COLO668 (cell line): ENCODE measurements around the gene EMX2.
"Not testable (repeated sequence)": the region's sequence is repeated elsewhere in the genome, so short reads cannot be mapped to it uniquely, and the experiment has no call there.

ENCODE experiments used
- DNase-seq: peaks from one replicate; lab custom pipeline; 2025; ENCODE audit not compliant: unreplicated experiment; lab: John Stamatoyannopoulos, UW

Gene EMX2

GRCh38 chr10:117555017-117555416, 12.5 kb downstream of the EMX2 start:
- DNase-seq: no peak

GRCh38 chr10:117555863-117556262, 13.3 kb downstream of the EMX2 start:
- no peak for DNase-seq

DNA sequence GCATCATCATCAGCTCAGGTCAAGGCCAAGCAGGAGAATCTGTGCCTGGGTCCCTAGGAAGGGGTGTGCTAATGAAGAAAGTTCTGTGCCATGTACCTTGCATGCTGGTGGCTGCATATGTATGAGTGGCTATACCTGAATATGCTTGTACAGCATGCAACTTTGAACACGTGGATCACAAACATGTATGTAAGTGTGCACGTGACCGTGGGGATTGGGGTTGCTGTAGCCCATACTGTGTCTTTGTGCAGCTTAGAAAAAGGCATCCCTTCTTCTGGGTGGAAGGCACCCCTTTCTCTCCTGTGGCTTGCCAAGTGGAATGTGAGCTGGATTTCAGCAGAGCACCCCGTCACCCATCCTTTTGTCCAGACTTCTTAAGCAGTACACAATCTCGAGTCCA, 13.8 kb downstream of the EMX2 start:
- no peak for DNase-seq

GRCh38 chr10:117559712-117560111, 17.2 kb downstream of the EMX2 start:
- no peak for DNase-seq

GRCh38 chr10:117560942-117561341, 18.4 kb downstream of the EMX2 start:
- no peak for DNase-seq

DNA sequence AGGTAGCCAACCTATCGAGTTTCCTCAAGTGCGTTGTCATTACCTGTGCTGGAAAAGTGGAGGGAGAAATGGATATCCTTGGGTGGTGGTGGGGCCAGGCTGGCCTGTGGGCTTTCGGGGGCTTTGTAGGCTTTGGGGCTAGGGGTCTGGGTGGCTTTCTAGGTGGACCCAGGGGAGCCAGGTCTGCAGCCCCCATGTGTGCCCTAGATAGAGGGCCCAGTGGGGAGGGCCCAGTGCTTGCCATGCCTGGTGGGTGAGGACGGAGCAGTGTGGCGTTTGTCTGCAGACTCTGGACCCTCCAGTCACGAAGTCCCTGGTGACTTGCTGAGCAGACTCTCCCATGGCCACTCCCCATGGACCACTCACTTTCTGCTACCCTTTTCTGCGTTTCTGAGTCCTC, 19.7 kb downstream of the EMX2 start:
- no peak for DNase-seq

GRCh38 chr10:117562896-117563737, 20.6 kb downstream of the EMX2 start:
- DNase-seq: no peak

DNA sequence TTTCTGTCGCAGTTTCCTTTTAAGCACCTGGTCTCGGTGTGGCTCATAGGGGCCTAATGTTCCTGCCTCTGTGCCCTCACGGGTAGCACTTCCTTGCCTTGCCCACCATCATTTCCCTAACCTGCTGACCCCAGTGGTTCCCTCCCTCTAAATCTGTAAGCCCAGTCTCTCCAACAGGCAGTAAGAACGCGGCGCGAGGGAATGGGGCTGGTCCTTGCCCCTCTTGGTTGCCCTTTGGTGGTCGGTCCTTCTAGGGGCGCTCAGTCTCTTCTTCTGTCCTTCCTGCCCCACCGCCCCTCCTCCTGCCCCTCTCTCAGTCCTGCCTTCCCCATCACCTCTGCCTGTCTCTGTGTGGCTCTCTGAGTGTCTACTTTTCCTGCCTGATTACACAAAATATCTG, 21.2 kb downstream of the EMX2 start:
- no peak for DNase-seq

- DNase-seq: no peak
Observed at GRCh38 chr10:117565068-117565467, 22.5 kb downstream of the EMX2 start.

DNA sequence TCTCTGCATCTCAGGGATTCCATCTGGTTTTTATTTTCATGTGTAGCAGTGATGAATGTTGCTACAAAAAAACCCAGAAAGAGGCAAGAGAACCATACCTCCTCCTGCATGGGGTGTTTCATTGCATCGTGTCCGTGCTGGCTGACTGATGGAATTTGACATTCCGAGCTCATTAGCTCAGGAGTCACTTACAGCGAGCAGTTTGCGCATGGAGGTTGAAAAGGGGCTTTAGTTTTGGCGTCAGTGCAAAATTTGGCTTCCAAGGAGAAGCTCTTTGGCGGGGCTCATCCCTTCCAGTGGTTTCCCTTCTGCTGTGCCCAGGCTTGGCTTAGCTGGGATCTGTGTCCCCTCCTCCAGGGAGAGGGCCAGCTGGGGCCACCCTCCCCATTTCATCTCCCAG, 25.8 kb downstream of the EMX2 start:
- DNase-seq: no peak

GRCh38 chr10:117569610-117570390, 27.3 kb downstream of the EMX2 start:
- DNase-seq: no peak

GRCh38 chr10:117570880-117571279, 28.3 kb downstream of the EMX2 start:
- no peak for DNase-seq

- DNase-seq: no peak
Observed at GRCh38 chr10:117574498-117575146, 32.1 kb downstream of the EMX2 start.

- DNase-seq: no peak
Observed at GRCh38 chr10:117578490-117578889, 35.9 kb downstream of the EMX2 start.

GRCh38 chr10:117578999-117579590, 36.5 kb downstream of the EMX2 start:
- DNase-seq: no peak

DNA sequence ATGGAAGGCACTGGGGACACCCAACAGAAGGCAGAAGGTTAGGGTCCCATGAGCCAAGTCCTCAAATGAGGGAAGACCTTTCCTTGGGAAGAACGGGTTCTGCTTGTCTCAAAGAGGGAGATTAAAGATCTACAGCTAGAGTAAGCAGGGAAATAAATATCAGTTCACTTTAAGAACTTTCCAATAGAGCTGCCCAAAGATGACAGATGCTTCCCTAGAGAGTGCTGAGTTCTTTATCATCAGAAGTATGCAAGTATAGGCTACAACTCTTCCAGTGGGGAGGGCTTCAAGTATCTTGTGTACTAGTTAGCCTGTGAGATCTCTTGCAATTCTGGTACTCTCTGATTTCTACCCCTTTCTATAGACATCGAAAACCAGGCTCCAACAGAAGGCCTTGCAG, 39.4 kb downstream of the EMX2 start:
- no peak for DNase-seq

DNA sequence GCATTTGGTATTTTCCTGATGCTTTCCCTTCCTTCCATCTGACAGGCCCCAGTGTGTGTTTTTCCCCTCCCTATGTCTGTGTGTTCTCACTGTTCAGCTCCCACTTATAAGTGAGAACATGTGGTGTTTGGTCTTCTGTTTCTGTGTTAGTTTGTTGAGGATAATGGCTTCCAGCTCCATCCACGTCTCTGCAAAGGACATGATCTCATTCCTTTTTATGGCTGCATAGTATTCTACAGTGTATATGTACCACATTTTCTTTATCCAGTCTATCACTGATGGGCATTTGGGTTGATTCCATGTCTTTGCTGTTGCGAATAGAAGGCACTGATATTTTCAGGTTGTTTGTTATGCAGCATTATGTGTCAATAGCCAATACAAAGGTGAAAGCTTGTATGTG, 42.3 kb downstream of the EMX2 start:
- not testable (repeated sequence) for DNase-seq

- DNase-seq: no peak
Observed at GRCh38 chr10:117587036-117587435, 44.5 kb downstream of the EMX2 start.

GRCh38 chr10:117590101-117590875, 47.7 kb downstream of the EMX2 start:
- no peak for DNase-seq

- no peak for DNase-seq
Observed at GRCh38 chr10:117591043-117591442, 48.5 kb downstream of the EMX2 start.

- DNase-seq: no peak
Observed at GRCh38 chr10:117594722-117595121, 52.2 kb downstream of the EMX2 start.
